NCI-H1417 (cell line): ENCODE results near the gene HTRA3.

Experiments used
- DNase-seq, 3 experiments: peaks; one replicate each; lab custom pipeline; 2025; lab: John Stamatoyannopoulos, UW

Gene HTRA3

GRCh38 chr4:8247047-8247930 lies 22.3 kb upstream of the HTRA3 start:
- no peak for DNase-seq

GRCh38 chr4:8248091-8248490 lies 21.5 kb upstream of the HTRA3 start:
- DNase-seq: no peak

GRCh38 chr4:8250227-8250626 lies 19.3 kb upstream of the HTRA3 start:
- no peak for DNase-seq

- DNase-seq: no peak
These were observed 18.9 kb upstream of the HTRA3 start for GRCh38 chr4:8250637-8251036.

- peak in 1 of 3 experiments; percentile 7 for DNase-seq
These were observed 18.3 kb upstream of the HTRA3 start for GRCh38 chr4:8251110-8251883.

- DNase-seq: no peak
These were observed 17.0 kb upstream of the HTRA3 start for GRCh38 chr4:8252301-8253173.

- DNase-seq: no peak
These were observed 15.5 kb upstream of the HTRA3 start for GRCh38 chr4:8254076-8254475.

GRCh38 chr4:8255698-8256441 lies 13.7 kb upstream of the HTRA3 start:
- no peak for DNase-seq

- DNase-seq: no peak
These were observed 11.7 kb upstream of the HTRA3 start for GRCh38 chr4:8257854-8258253.

- peak in 2 of 3 experiments; percentile 34 to 67 for DNase-seq
These were observed 10.9 kb upstream of the HTRA3 start for GRCh38 chr4:8258552-8259212.

- no peak for DNase-seq
These were observed 9.7 kb upstream of the HTRA3 start for GRCh38 chr4:8259743-8260430.

GRCh38 chr4:8260656-8261111 lies 8.9 kb upstream of the HTRA3 start:
- peak in 1 of 3 experiments; percentile 47 for DNase-seq

GRCh38 chr4:8261851-8262535 lies 7.6 kb upstream of the HTRA3 start:
- DNase-seq: no peak

GRCh38 chr4:8262637-8263322 lies 6.8 kb upstream of the HTRA3 start:
- no peak for DNase-seq

GRCh38 chr4:8263397-8263796 lies 6.2 kb upstream of the HTRA3 start:
- no peak for DNase-seq

GRCh38 chr4:8264106-8264505 lies 5.4 kb upstream of the HTRA3 start:
- DNase-seq: peak in 1 of 3 experiments; percentile 41

- no peak for DNase-seq
These were observed 4.2 kb upstream of the HTRA3 start for GRCh38 chr4:8265171-8265929.

- no peak for DNase-seq
These were observed 3.5 kb upstream of the HTRA3 start for GRCh38 chr4:8266088-8266487.
